MG63 (cell line): ENCODE measurements around the gene SLC39A11. TPM values are rescaled to one million over a fixed set of nuclear protein-coding genes. Genes with fewer than 3 reads are reported as not detected.
"Not testable (repeated sequence)": the region's sequence is repeated elsewhere in the genome, so short reads cannot be mapped to it uniquely, and the experiment has no call there.

Source experiments
- DNase-seq: peaks from one replicate; pipeline ENCODE4 v3.0.0-alpha.2; 2020
- H3K27me3 ChIP-seq: fragments of 250-450 bp; sonication (Bioruptor Pico); 2 replicates; pipeline ENCODE4 v1.5.1; 2020; ENCODE audit warnings: mild to moderate bottlenecking, moderate library complexity
- H3K36me3 ChIP-seq: fragments of 250-450 bp; sonication (Bioruptor Pico); 2 replicates; pipeline ENCODE4 v1.5.1; 2020; ENCODE audit warnings: mild to moderate bottlenecking, moderate library complexity
- H3K4me3 ChIP-seq: fragments of 250-450 bp; sonication (Bioruptor Pico); 2 replicates; pipeline ENCODE4 v1.5.1; 2020; ENCODE audit warnings: mild to moderate bottlenecking, moderate library complexity
- H3K9me3 ChIP-seq: fragments of 250-450 bp; sonication (Bioruptor Pico); 2 replicates; pipeline ENCODE4 v1.5.1; 2020; ENCODE audit warnings: mild to moderate bottlenecking, moderate library complexity
- total RNA-seq: library from RNA; depleted of rRNA; stranded (reverse); fragments of >200 nt; shearing (Covaris generic); gene quantifications from 2 replicates; pipeline ENCODE4 v1.2.3, GENCODE V29; 2014; ENCODE audit warnings: low replicate concordance

SLC39A11 gene
- total RNA-seq, 1 experiment from 2014 or later: 13.7 TPM

- H3K4me3 ChIP-seq: no peak overlapping the region
- peak; percentile 43 for DNase-seq
- H3K36me3 ChIP-seq: peaks cover 10% of the 10 kb centered on the region
- H3K9me3 ChIP-seq: 0 out of 2 replicates have a peak, but pooled peaks cover 4% of the 10 kb centered on the region
- no peaks in the 10 kb centered on the region for H3K27me3 ChIP-seq
These were observed 26.2 kb downstream of the SLC39A11 start for GRCh38 chr17:73066148-73066884.

- Histone ChIP-seq H3K4me3 (no peak overlapping the region), H3K36me3 (peaks cover 4% of the 10 kb centered on the region), H3K9me3 (no peaks in the 10 kb centered on the region), H3K27me3 (no peaks in the 10 kb centered on the region)
- DNase-seq: no peak
These were observed 27.1 kb downstream of the SLC39A11 start for GRCh38 chr17:73065376-73065775.

- no peak for DNase-seq
- H3K4me3 ChIP-seq: no peak overlapping the region
- H3K36me3 ChIP-seq: peaks cover 4% of the 10 kb centered on the region
These were observed 28.2 kb downstream of the SLC39A11 start for GRCh38 chr17:73064084-73064938.

GRCh38 chr17:73062726-73063125 lies 29.8 kb downstream of the SLC39A11 start:
- Histone ChIP-seq H3K36me3 (peaks cover 7% of the 10 kb centered on the region), H3K9me3 (no peaks in the 10 kb centered on the region), H3K27me3 (no peaks in the 10 kb centered on the region), H3K4me3 (no peak overlapping the region)
- DNase-seq: no peak

More at GRCh38 chr17:73064084-73064938, 28.2 kb downstream of the SLC39A11 start:
- Histone ChIP-seq H3K9me3 (no peaks in the 10 kb centered on the region), H3K27me3 (no peaks in the 10 kb centered on the region)

GRCh38 chr17:73061161-73061560 lies 31.3 kb downstream of the SLC39A11 start:
- no peak for DNase-seq
- Histone ChIP-seq H3K9me3 (no peaks in the 10 kb centered on the region), H3K36me3 (peaks cover 6% of the 10 kb centered on the region), H3K27me3 (no peaks in the 10 kb centered on the region), H3K4me3 (no peak overlapping the region)

GRCh38 chr17:73060721-73061120 lies 31.8 kb downstream of the SLC39A11 start:
- Histone ChIP-seq H3K27me3 (no peaks in the 10 kb centered on the region), H3K36me3 (peaks cover 3% of the 10 kb centered on the region; the same call in 1 of the 2 replicates), H3K9me3 (no peaks in the 10 kb centered on the region), H3K4me3 (no peak overlapping the region)
- no peak for DNase-seq

- not testable (repeated sequence) for H3K4me3 ChIP-seq, H3K9me3 ChIP-seq, H3K27me3 ChIP-seq, H3K36me3 ChIP-seq, DNase-seq
These were observed 32.8 kb downstream of the SLC39A11 start for GRCh38 chr17:73059713-73060112.

- H3K4me3 ChIP-seq: no peak overlapping the region
- peaks cover 3% of the 10 kb centered on the region; the same call in 1 of the 2 replicates for H3K36me3 ChIP-seq
- DNase-seq: no peak
These were observed 34.5 kb downstream of the SLC39A11 start for GRCh38 chr17:73058022-73058421.

GRCh38 chr17:73057196-73057595 lies 35.3 kb downstream of the SLC39A11 start:
- H3K27me3 ChIP-seq: no peaks in the 10 kb centered on the region
- DNase-seq: no peak
- 0 out of 2 replicates have a peak, but pooled peaks cover 3% of the 10 kb centered on the region for H3K36me3 ChIP-seq
- no peak overlapping the region for H3K4me3 ChIP-seq
- no peaks in the 10 kb centered on the region for H3K9me3 ChIP-seq

More at GRCh38 chr17:73058022-73058421, 34.5 kb downstream of the SLC39A11 start:
- H3K9me3 ChIP-seq: no peaks in the 10 kb centered on the region
- H3K27me3 ChIP-seq: no peaks in the 10 kb centered on the region

GRCh38 chr17:73052923-73053322 lies 39.6 kb downstream of the SLC39A11 start:
- 0 out of 2 replicates have a peak, but pooled peaks cover 3% of the 10 kb centered on the region for H3K36me3 ChIP-seq
- H3K27me3 ChIP-seq: no peaks in the 10 kb centered on the region
- no peak for DNase-seq
- H3K9me3 ChIP-seq: no peaks in the 10 kb centered on the region
- H3K4me3 ChIP-seq: no peak overlapping the region

GRCh38 chr17:73050797-73051196 lies 41.7 kb downstream of the SLC39A11 start:
- H3K27me3 ChIP-seq: no peaks in the 10 kb centered on the region
- H3K4me3 ChIP-seq: no peak overlapping the region
- H3K9me3 ChIP-seq: no peaks in the 10 kb centered on the region
- 0 out of 2 replicates have a peak, but pooled peaks cover 3% of the 10 kb centered on the region for H3K36me3 ChIP-seq
- DNase-seq: no peak

- H3K4me3 ChIP-seq: no peak overlapping the region
- H3K27me3 ChIP-seq: no peaks in the 10 kb centered on the region
- no peak for DNase-seq
- H3K36me3 ChIP-seq: 0 out of 2 replicates have a peak, but pooled peaks cover 3% of the 10 kb centered on the region
- no peaks in the 10 kb centered on the region for H3K9me3 ChIP-seq
These were observed 44.3 kb downstream of the SLC39A11 start for GRCh38 chr17:73048170-73048569.

- peaks cover 3% of the 10 kb centered on the region; the same call in 1 of the 2 replicates for H3K36me3 ChIP-seq
- no peak for DNase-seq
- H3K27me3 ChIP-seq: no peaks in the 10 kb centered on the region
- H3K9me3 ChIP-seq: peaks cover 3% of the 10 kb centered on the region; the same call in 1 of the 2 replicates
- H3K4me3 ChIP-seq: no peak overlapping the region
These were observed 46.8 kb downstream of the SLC39A11 start for GRCh38 chr17:73045724-73046123.

GRCh38 chr17:73043686-73044581 lies 48.6 kb downstream of the SLC39A11 start:
- peak overlapping the region; percentile 5; the same call in 1 of the 2 replicates for H3K4me3 ChIP-seq
- peak; percentile 52 for DNase-seq
- H3K9me3 ChIP-seq: peaks cover 7% of the 10 kb centered on the region; the same call in 1 of the 2 replicates

GRCh38 chr17:73042809-73043685 lies 49.4 kb downstream of the SLC39A11 start:
- H3K27me3 ChIP-seq: no peaks in the 10 kb centered on the region
- H3K36me3 ChIP-seq: no peaks in the 10 kb centered on the region; the same call in 1 of the 2 replicates
- peak; percentile 67 for DNase-seq
- peaks cover 7% of the 10 kb centered on the region; the same call in 1 of the 2 replicates for H3K9me3 ChIP-seq
- H3K4me3 ChIP-seq: peak overlapping the region; percentile 5; the same call in 1 of the 2 replicates

More at GRCh38 chr17:73043686-73044581, 48.6 kb downstream of the SLC39A11 start:
- H3K27me3 ChIP-seq: no peaks in the 10 kb centered on the region
- peaks cover 2% of the 10 kb centered on the region; the same call in 1 of the 2 replicates for H3K36me3 ChIP-seq
